Transverse colon (tissue), 4 donors: Measurements from ENCODE around the gene ASB11. TPM values are rescaled to one million over a fixed set of nuclear protein-coding genes. Genes with fewer than 3 reads are reported as not detected.
A peak's percentile ranks its signal among the peaks of the same experiment; 100 is the strongest.

Source experiments
- DNase-seq: peaks from one replicate; pipeline ENCODE4 v3.0.0-alpha.2; 2019
- H3K27ac ChIP-seq, 4 donors: fragments of 200-600 bp; sonication (generic); 2 replicates each; pipeline ENCODE4 v1.5.1; 2016 to 2018; ENCODE audit warnings: inconsistent platforms in 4 of 4
- H3K27me3 ChIP-seq: fragments of 200-600 bp; sonication (generic); 2 replicates; pipeline ENCODE4 v1.5.1; 2017; ENCODE audit warnings: inconsistent platforms
- H3K36me3 ChIP-seq, 4 donors: fragments of 200-600 bp; sonication (generic); 2 replicates each; pipeline ENCODE4 v1.5.1; 2017 to 2019; ENCODE audit warnings: inconsistent platforms in 4 of 4
- H3K4me1 ChIP-seq, 4 donors: fragments of 200-600 bp; sonication (generic); 2 replicates each; pipeline ENCODE4 v1.5.1; 2017 to 2020; ENCODE audit warnings: inconsistent platforms in 4 of 4
- H3K4me3 ChIP-seq, 4 donors: fragments of 200-600 bp; sonication (generic); 1 replicate in 1 of 4; 2 replicates in 3 of 4; pipeline versions ENCODE4 v1.5.1 to v1.6.1; 2017 to 2019; ENCODE audit warnings: inconsistent platforms in 4 of 4
- H3K9me3 ChIP-seq, 2 donors: fragments of 200-600 bp; sonication (generic); 2 replicates each; pipeline ENCODE4 v1.5.1; 2017 to 2019; ENCODE audit warnings: inconsistent platforms in 2 of 2
- CTCF ChIP-seq, 5 experiments: fragments of 200-600 bp in 3 of 5; fragments of 450-650 bp in 2 of 5; sonication (generic) in 3 of 5; IDR thresholded peaks; 1 replicate in 2 of 5; 2 replicates in 3 of 5; pipeline ENCODE4 v1.5.1; 2016 to 2017; ENCODE audit warnings: antibody characterized with exemption in 5 of 5, inconsistent platforms in 3 of 5, mild to moderate bottlenecking in 2 of 5, moderate library complexity in 1 of 5
- EP300 ChIP-seq: sonication (generic); formaldehyde crosslinking; IDR thresholded peaks from one replicate; pipeline ENCODE4 v1.6.1; 2017; ENCODE audit warnings: antibody characterized with exemption, low read depth
- POLR2A ChIP-seq: fragments of 450-650 bp; IDR thresholded peaks from one replicate; pipeline ENCODE4 v1.6.1; 2016; ENCODE audit warnings: antibody characterized with exemption, mild to moderate bottlenecking, moderate library complexity
- POLR2AphosphoS5 ChIP-seq, 3 donors: sonication (generic); formaldehyde crosslinking; IDR thresholded peaks; one replicate each; pipeline ENCODE4 v1.6.1; 2016; ENCODE audit warnings: antibody characterized with exemption in 3 of 3
- WGBS, 2 donors: methylation state at CpG; one replicate each; pipeline ENCODE4 v1.1.5; 2018; ENCODE audit warnings: low coverage in 1 of 2; 5-methylcytosine and 5-hydroxymethylcytosine counted together
- in situ Hi-C, 4 donors: fragments of 200-750 bp; cut with MboI; loops; one replicate each; pipeline versions ENCODE4 v1.15.0 to v1.15.1; 2017; ENCODE audit warnings: low sequenced_read_pairs in 3 of 4, low pct_ligation_motif_present in 1 of 4, low pct_unique_long_range_greater_than_20kb in 1 of 4
- intact Hi-C: fragments of 100-400 bp; cut with DNase I; formaldehyde crosslinking; loops from one replicate; pipeline ENCODE4 v1.15.1; 2023; ENCODE audit warnings: low total_unique reads
- total RNA-seq, 4 donors: library from RNA; depleted of rRNA; stranded (reverse); fragments of >200 nt; gene quantifications; one replicate each; pipeline ENCODE4 v1.1.0, GENCODE V29; 2016

The ASB11 gene, protein sequence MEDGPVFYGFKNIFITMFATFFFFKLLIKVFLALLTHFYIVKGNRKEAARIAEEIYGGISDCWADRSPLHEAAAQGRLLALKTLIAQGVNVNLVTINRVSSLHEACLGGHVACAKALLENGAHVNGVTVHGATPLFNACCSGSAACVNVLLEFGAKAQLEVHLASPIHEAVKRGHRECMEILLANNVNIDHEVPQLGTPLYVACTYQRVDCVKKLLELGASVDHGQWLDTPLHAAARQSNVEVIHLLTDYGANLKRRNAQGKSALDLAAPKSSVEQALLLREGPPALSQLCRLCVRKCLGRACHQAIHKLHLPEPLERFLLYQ
- 1 to 10 TPM in 1 of 4 donors, under 1 TPM in 1, not detected in 2; 0.32 to 1.1 TPM for total RNA-seq

DNA sequence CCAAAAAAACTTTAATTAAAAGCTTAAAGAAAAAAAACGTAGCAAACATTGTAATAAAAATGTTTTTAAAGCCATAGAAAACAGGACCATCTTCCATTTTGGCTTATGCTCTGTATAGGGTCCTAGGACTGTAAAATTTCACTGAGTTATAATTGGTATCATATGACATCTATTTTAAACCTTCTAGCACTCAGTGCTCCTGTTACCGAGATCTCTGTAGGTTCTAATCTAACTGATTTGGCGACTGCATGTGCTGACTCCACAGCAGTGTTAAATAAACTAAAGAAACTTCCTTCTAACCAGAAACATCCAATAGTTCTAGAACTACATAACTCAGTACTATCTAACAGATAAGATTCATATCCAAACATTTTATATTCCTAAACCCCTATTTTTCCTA lies at the start of gene ASB11:
Gene ASB11, minus strand, starts transcription at position 132 of the 400 bp plus-strand sequence. Its CDS starts 35 bp downstream, at position 97.
- no peaks in the 10 kb centered on the region for H3K36me3 ChIP-seq
- intact Hi-C loops, result no loop called here
- H3K4me1 ChIP-seq, result no peaks in the 10 kb centered on the region
- DNase-seq, result no peak
- H3K27ac ChIP-seq, result no peak within 1 kb of the TSS
- no peaks in the 10 kb centered on the region for H3K9me3 ChIP-seq
- 49 to 76% methylated on average over 2 to 3 of the region's 3 CpGs for WGBS, 2 donors
- no peak for TF ChIP-seq POLR2AphosphoS5 (IDR thresholded peaks at IDR 0.05)
- TF ChIP-seq CTCF (IDR thresholded peaks at IDR 0.05), result no peak
- TF ChIP-seq POLR2A, result no peak
- no peak for TF ChIP-seq EP300
- H3K4me3 ChIP-seq, result no peak within 1 kb of the TSS
- in situ Hi-C loops, result no loop called here
- no peaks in the 10 kb centered on the region for H3K27me3 ChIP-seq

DNA sequence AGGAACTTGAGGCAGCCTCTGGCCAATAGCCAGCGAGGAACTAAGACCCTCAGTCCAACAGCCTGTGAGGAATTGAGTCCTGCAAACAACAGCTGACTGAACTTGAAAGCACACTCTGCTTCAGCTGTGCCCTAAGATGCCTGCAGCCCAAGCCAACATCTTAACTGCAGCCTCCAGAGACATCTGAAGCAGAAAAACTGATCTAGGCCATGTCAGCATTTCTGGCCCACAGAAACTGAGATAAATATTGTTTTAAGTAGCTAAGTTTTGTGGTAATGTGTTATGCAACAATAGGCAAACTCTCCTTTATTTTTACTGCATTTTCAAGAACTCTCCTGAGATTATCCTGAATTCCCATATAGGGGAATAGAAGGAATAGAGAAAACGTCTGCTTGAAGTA lies 44.3 kb upstream of the ASB11 start:
- no peak for DNase-seq
- in situ Hi-C loops, result no loop called here
- no peaks in the 10 kb centered on the region for H3K36me3 ChIP-seq
- H3K27me3 ChIP-seq, result no peaks in the 10 kb centered on the region
- H3K4me3 ChIP-seq, result no peak overlapping the region
- intact Hi-C loops, result no loop called here
- no peaks in the 10 kb centered on the region for H3K9me3 ChIP-seq
- H3K27ac ChIP-seq, result no peak overlapping the region
- 47% methylated on average over 2 of the region's 2 CpGs; no CpG with 5 or more reads in 1 of the 2 donors for WGBS, 2 donors
- no peak for TF ChIP-seq CTCF (IDR thresholded peaks at IDR 0.05)
- TF ChIP-seq EP300, result no peak
- no peak for TF ChIP-seq POLR2AphosphoS5 (IDR thresholded peaks at IDR 0.05)
- no peak for TF ChIP-seq POLR2A
- H3K4me1 ChIP-seq, result no peaks in the 10 kb centered on the region

GRCh38 chrX:15358533-15358932 lies 43.1 kb upstream of the ASB11 start:
- in situ Hi-C loops (no loop called here), intact Hi-C loops (no loop called here)
- DNase-seq, result no peak
- H3K4me1 ChIP-seq, result no peaks in the 10 kb centered on the region
- H3K4me3 ChIP-seq, result no peak overlapping the region
- H3K27me3 ChIP-seq, result no peaks in the 10 kb centered on the region
- TF ChIP-seq EP300, result no peak
- TF ChIP-seq CTCF (IDR thresholded peaks at IDR 0.05), result no peak
- TF ChIP-seq POLR2A, result no peak
- TF ChIP-seq POLR2AphosphoS5 (IDR thresholded peaks at IDR 0.05), result no peak
- H3K36me3 ChIP-seq, result no peaks in the 10 kb centered on the region
- H3K27ac ChIP-seq, result no peak overlapping the region
- no peaks in the 10 kb centered on the region for H3K9me3 ChIP-seq
- WGBS, 2 donors, result 66% methylated on average over 2 of the region's 2 CpGs; no CpG with 5 or more reads in 1 of the 2 donors

GRCh38 chrX:15356444-15356843 lies 41.0 kb upstream of the ASB11 start:
- DNase-seq, result no peak
- 38 to 43% methylated on average over 1 of the region's 1 CpG for WGBS, 2 donors
- no peaks in the 10 kb centered on the region for H3K36me3 ChIP-seq

More at GRCh38 chrX:15356444-15356843, 41.0 kb upstream of the ASB11 start:
- no peaks in the 10 kb centered on the region for H3K27me3 ChIP-seq
- in situ Hi-C loops, result no loop called here
- H3K9me3 ChIP-seq, result no peaks in the 10 kb centered on the region
- intact Hi-C loops, result no loop called here
- peak in 2 of 3 donors; percentile 27 to 63 for TF ChIP-seq POLR2AphosphoS5 (IDR thresholded peaks at IDR 0.05)
- TF ChIP-seq EP300, result no peak
- no peak overlapping the region for H3K4me3 ChIP-seq
- H3K27ac ChIP-seq, result no peak overlapping the region
- H3K4me1 ChIP-seq, result no peaks in the 10 kb centered on the region
